ENCODE measurements around the gene PLA2G6. TPM values are rescaled to one million over a fixed set of nuclear protein-coding genes. Genes with fewer than 3 reads are reported as not detected.
"Not testable (repeated sequence)": the region's sequence is repeated elsewhere in the genome, so short reads cannot be mapped to it uniquely, and the experiment has no call there.

The PLA2G6 gene
- total RNA-seq, 4 donors from 2014 or later, result 4.4 to 30.5 (median 22.0) TPM

DNA sequence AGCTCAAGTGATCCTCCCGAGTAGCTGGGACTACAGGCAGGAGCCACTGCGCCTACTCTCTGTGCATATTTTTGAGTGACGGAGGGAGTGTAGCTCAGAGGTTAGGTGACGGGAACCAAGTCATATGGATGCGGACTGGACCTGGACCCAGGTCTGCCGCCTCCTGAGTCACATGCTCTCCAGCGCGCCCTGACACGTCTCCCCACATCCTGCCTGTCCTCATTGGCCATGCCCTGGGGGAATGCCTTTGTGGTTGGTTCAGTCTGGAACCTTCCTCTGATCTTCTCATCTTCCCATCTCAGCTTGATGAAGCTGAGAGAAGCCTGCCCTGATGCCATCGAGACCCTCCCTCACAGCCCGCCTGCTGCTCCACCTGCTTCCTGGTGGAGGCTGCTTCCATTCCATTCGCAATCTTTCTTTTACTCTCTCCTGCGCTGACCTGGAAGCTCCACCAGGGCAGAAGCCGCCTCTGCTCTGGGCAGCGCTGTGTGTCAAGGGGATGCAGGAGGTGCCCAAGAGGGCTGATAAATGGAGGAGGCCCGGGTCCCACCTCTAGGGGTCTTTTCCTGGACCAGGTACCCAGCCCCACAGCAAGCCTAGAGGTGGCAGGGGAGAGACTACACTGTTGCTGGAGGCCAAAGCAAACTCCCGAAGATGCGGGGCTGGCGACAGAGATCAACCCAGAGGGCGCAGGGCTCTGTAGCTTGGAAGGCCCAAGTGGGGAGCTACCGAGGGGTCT lies 57.2 kb downstream of the PLA2G6 start:
- Histone ChIP-seq H3K4me3 (no peak overlapping the region), H3K36me3 (peaks cover 0 to 55% of the 10 kb centered on the region in 2 donors), H3K27me3 (no peaks in the 10 kb centered on the region), H3K4me1 (no peaks in the 10 kb centered on the region), H3K27ac (no peak overlapping the region), H3K9me3 (no peaks in the 10 kb centered on the region)
- no peak for ATAC-seq
- 83 to 91% methylated on average over 1 to 6 of the region's 21 CpGs for WGBS, 2 donors (ENCODE audit: low coverage in 1 of 2)
- TF ChIP-seq, protein P1, sequence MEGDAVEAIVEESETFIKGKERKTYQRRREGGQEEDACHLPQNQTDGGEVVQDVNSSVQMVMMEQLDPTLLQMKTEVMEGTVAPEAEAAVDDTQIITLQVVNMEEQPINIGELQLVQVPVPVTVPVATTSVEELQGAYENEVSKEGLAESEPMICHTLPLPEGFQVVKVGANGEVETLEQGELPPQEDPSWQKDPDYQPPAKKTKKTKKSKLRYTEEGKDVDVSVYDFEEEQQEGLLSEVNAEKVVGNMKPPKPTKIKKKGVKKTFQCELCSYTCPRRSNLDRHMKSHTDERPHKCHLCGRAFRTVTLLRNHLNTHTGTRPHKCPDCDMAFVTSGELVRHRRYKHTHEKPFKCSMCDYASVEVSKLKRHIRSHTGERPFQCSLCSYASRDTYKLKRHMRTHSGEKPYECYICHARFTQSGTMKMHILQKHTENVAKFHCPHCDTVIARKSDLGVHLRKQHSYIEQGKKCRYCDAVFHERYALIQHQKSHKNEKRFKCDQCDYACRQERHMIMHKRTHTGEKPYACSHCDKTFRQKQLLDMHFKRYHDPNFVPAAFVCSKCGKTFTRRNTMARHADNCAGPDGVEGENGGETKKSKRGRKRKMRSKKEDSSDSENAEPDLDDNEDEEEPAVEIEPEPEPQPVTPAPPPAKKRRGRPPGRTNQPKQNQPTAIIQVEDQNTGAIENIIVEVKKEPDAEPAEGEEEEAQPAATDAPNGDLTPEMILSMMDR (IDR thresholded peaks at IDR 0.05), result no peak
- TF ChIP-seq POLR2AphosphoS5 (IDR thresholded peaks at IDR 0.05) (no peak), POLR2A (IDR thresholded peaks at IDR 0.05) (no peak), EP300 (IDR thresholded peaks at IDR 0.05) (no peak)

DNA sequence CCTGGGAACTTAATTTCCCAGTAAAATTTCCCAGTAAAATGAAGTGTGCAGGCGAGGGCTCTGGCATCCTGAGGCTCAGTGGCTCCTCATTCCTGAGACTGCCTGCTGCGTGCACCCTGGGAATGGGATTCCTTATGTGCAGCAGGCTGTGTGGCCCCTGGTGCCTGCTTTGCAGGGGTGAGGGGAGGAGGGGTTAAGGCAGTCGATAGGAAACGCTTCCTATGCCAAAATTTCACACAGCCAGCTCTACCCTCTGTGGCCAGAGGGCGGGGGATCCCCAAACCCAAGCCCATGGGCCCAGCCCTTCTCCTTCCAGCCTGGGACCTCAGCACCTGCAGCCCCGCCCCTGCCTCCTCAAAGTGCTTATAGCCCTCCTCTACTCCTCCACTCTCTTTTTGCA lies 59.0 kb downstream of the PLA2G6 start:
- Histone ChIP-seq H3K4me3 (no peak overlapping the region), H3K36me3 (peaks cover 0 to 43% of the 10 kb centered on the region in 2 donors), H3K27me3 (no peaks in the 10 kb centered on the region), H3K27ac (no peak overlapping the region), H3K4me1 (no peaks in the 10 kb centered on the region), H3K9me3 (no peaks in the 10 kb centered on the region)
- ATAC-seq, result no peak
- 83% methylated on average over 1 of the region's 6 CpGs; no CpG with 5 or more reads in 1 of the 2 donors for WGBS, 2 donors (ENCODE audit: low coverage in 1 of 2)
- TF ChIP-seq POLR2A (IDR thresholded peaks at IDR 0.05) (no peak), EP300 (IDR thresholded peaks at IDR 0.05) (no peak), POLR2AphosphoS5 (IDR thresholded peaks at IDR 0.05) (no peak)
- TF ChIP-seq, protein P1 (IDR thresholded peaks at IDR 0.05), result no peak

DNA sequence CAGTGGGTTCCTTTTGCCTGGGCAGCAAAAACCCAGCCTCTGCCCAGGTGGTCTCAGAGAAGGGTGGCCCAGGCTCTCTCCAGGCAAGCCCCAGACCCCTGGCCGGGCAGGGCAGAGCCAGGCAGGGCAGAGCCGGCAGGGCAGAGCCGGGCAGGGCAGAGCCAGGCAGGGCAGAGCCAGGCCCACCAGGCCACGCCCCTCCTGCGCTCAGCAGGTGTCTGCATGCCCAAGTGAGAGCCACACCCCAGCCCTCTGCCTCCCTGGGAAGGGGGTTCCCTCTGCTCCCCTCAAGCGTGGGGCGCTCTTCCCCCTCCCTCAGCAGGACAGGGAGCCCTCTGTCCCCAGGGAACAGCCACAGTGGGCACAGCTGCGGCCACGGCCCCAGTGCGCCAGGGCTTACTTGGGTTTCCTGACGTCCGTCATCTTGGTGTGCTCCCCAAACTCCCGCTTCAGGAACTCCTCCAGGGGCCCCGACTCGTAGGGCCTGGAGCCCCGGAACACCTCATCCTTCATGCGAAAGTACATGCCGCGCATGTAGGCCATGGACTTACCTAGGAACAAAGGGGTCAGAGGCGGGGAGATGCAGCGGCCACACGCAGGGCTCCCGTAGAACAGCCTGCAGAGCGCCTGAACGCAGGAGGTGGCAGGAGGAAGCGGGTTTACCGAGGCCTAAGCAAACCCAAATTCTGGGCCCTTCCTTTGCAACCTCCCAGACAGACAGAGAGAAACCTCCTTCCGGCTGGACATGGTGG lies 61.1 kb downstream of the PLA2G6 start:
- no CpG with 5 or more reads among the region's 28 CpGs for WGBS, 2 donors (ENCODE audit: low coverage in 1 of 2)
- no peak for ATAC-seq
- H3K27ac ChIP-seq, result no peak overlapping the region

DNA sequence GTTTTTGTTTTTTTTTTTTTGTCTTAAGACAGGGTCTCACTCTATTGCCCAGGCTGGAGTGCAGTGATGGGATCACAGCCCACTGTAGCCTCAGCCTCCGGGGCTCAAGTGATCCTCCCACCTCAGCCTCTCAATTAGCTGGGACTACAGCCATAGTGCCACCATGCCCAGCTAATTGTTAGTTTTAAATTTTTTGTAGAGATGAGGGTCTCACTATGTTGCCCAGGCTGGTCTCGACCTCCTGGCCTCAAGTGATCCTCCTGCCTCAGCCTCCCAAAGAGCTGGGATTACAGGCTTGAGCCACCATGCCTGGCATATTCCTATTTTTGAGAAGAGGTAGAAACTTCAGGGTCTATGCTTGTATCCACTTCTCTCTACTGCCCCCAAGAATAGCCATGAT lies 62.9 kb downstream of the PLA2G6 start:
- H3K36me3 ChIP-seq, result peaks cover 0 to 25% of the 10 kb centered on the region in 2 donors
- not testable (repeated sequence) for H3K27ac ChIP-seq, H3K9me3 ChIP-seq, ATAC-seq, H3K4me1 ChIP-seq, H3K27me3 ChIP-seq, H3K4me3 ChIP-seq
- WGBS, 2 donors (ENCODE audit: low coverage in 1 of 2), result 100% methylated on average over 1 of the region's 2 CpGs

More for the DNA sequence above, 61.1 kb downstream of the PLA2G6 start:
- no peaks in the 10 kb centered on the region for H3K4me1 ChIP-seq
- no peaks in the 10 kb centered on the region for H3K9me3 ChIP-seq
- peaks cover 0 to 29% of the 10 kb centered on the region in 2 donors for H3K36me3 ChIP-seq
- TF ChIP-seq POLR2A (IDR thresholded peaks at IDR 0.05), result no peak
- no peaks in the 10 kb centered on the region for H3K27me3 ChIP-seq
- no peak overlapping the region for H3K4me3 ChIP-seq

DNA sequence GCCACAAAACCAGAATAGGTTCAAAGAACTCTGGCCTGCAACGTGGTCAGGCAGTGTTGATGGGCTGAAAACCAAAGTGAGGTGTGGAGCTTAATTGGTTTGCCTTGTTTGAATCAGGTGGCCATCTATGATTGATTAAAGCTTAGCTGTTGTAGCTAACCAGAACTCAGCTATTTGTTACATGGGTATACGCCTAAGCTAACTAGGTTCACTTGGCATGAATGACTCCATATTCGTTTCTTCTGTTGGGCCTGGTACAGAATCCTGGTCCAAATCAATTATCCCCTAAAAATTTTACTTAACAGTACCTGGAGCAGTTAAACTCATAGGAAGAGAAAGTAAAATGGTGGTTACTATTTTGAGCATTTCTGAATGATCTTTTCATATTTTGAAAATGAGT lies 63.4 kb downstream of the PLA2G6 start:
- no peak for ATAC-seq
- WGBS, 2 donors (ENCODE audit: low coverage in 1 of 2), result 90 to 94% methylated on average over 3 of the region's 3 CpGs
- H3K27me3 ChIP-seq, result no peaks in the 10 kb centered on the region
- peaks cover 0 to 27% of the 10 kb centered on the region in 2 donors for H3K36me3 ChIP-seq
- H3K4me1 ChIP-seq, result peaks cover 0 to 9% (median 0%) of the 10 kb centered on the region in 3 donors
- H3K9me3 ChIP-seq, result no peaks in the 10 kb centered on the region
- no peak for TF ChIP-seq EP300 (IDR thresholded peaks at IDR 0.05)
- no peak for TF ChIP-seq POLR2A (IDR thresholded peaks at IDR 0.05)
- TF ChIP-seq, protein P1 (IDR thresholded peaks at IDR 0.05), result no peak
- TF ChIP-seq POLR2AphosphoS5 (IDR thresholded peaks at IDR 0.05), result no peak
- no peak overlapping the region for H3K27ac ChIP-seq
- no peak overlapping the region for H3K4me3 ChIP-seq

DNA sequence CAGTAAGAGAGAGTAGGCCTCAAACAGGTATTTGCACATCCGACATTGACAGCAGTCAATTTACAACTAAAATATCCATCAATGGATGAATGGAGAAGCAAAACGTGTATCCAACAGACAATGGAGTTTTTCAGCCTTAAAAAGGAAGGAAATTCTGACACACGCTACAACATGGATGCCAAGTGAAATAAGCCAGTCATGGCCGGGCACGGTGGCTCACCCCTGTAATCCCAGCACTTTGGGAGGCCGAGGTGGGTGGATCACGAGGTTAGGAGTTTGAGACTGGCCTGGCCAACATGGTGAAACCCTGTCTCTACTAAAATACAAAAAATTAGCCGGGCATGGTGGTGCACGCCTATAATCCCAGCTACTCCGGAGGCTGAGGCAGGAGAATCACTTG lies 64.1 kb downstream of the PLA2G6 start:
- not testable (repeated sequence) for H3K4me1 ChIP-seq, ATAC-seq, H3K27ac ChIP-seq, H3K27me3 ChIP-seq, H3K9me3 ChIP-seq, H3K4me3 ChIP-seq
- peaks cover 0 to 33% of the 10 kb centered on the region in 2 donors for H3K36me3 ChIP-seq
- 86 to 95% methylated on average over 3 to 10 of the region's 10 CpGs for WGBS, 2 donors (ENCODE audit: low coverage in 1 of 2)
